Measurements from ENCODE around the gene GPR139. TPM values are rescaled to one million over a fixed set of nuclear protein-coding genes. Genes with fewer than 3 reads are reported as not detected.

Gene GPR139
- total RNA-seq (2013; cell fraction: nucleolus; rRNA removed) = not detected in 2 replicates
- total RNA-seq (2014; rRNA removed) = not detected in 2 replicates
- not detected in 2 replicates for total RNA-seq (2014; rRNA removed; fragmentation: Illumina TruSeq; extraction: Trizol)
- total RNA-seq (2021) = not detected in 2 replicates
- polyA plus RNA-seq (2011; ENCODE audit: low read depth) = not detected
- not detected in 2 replicates for polyA plus RNA-seq (2011; rRNA removed)
- not detected in 2 replicates for polyA plus RNA-seq (2011; cell fraction: cytosol; rRNA removed)
- polyA plus RNA-seq (2011; cell fraction: nucleus; rRNA removed) = not detected in 2 replicates
- polyA plus RNA-seq (2012) = not detected in 2 replicates
- polyA plus RNA-seq (2014; fragmentation: Illumina TruSeq; extraction: Trizol) = not detected in 2 replicates
- not detected for polyA plus RNA-seq (2014; fragmentation: Nextera tagmentation; extraction: Ambion mirVana)
- not detected in 2 replicates for polyA plus RNA-seq (2014; rRNA removed)
- polyA plus RNA-seq (2016; fragmentation: Nextera tagmentation; extraction: Ambion mirVana) = not detected
- not detected in 2 replicates for polyA minus RNA-seq (2011; rRNA and poly(A)+ RNA removed)
- polyA minus RNA-seq (2011; cell fraction: cytosol; rRNA and poly(A)+ RNA removed) = not detected in 2 replicates
- polyA minus RNA-seq (2011; cell fraction: nucleus; rRNA and poly(A)+ RNA removed) = not detected in 2 replicates
- not detected for Bru-seq, nascent RNA
- not detected for BruChase-seq, experiment 1, labeled RNA remaining after a 6-hour chase
- not detected for BruChase-seq, experiment 2, labeled RNA remaining after a 2-hour chase
- long read RNA-seq, experiment 1 = 0 reads
- long read RNA-seq, experiment 2 = 0 reads

DNA sequence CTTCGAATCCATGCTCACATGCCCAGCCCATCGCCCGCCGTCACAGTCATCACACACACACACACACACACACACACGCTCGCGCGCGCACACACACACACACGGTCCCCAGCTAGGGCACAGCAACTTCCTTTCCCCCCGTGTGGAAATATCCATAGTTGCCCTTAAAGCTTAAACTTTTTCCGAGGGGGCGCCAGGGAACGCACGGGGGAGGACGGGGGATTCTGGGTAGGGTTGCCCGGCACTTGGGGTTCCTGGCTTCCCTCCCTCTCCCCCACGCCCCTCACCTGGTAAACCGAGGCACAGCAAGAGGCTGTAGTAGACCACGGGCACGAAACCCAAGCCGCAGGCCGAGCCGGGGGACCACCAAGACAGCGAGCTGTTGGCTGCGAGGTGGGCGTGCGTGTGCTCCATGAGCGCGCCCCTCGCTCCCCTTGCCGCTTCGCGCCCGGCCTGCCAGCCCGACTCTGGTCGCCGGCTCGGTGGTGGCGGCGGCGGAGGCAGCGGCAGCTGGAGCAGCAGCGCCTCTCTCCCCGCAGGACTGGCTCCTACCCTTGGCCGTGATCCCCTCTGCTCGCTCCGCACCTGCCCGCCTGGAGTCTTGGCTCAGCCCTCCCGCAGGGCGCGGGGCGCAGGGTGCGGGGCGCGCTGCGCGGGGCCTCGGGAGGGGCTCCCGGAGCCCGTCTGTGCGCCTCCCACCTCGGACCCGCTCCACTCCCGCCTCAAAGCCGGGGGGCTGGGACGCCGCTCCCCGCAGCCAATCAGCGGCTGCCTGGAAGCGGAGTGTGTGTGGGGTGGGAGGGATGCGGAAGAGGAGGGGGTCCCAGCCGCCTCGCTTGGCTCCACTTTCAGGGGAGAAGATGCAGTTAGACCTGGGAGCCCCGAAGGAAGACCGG lies at the start of gene GPR139:
Gene GPR139, minus strand, starts transcription at position 688 of the 896 bp plus-strand sequence. Its CDS starts 274 bp downstream, at position 414.
- Histone ChIP-seq H3K79me2 (ENCODE audit: control insufficient read depth, insufficient read depth, low read length) (no peaks in the 10 kb centered on the region), H3K4me3 (no peak within 1 kb of the TSS), H3K9ac (ENCODE audit: control insufficient read depth, insufficient read depth, low read length) (no peak within 1 kb of the TSS), H2AFZ (ENCODE audit: control insufficient read depth, low read depth, low read length) (no peak within 1 kb of the TSS), H3K4me2 (ENCODE audit: control insufficient read depth, insufficient read depth) (no peak within 1 kb of the TSS), H3K4me1 (ENCODE audit: control insufficient read depth, insufficient read depth, low read length) (no peaks in the 10 kb centered on the region), H3K27me3 (replicated peaks in 1 of 2; ENCODE audit: control insufficient read depth in 2 of 2, insufficient read depth in 2 of 2, low read length in 1 of 2) (0 out of 4 replicates have a peak, but pooled peaks cover 0 to 1% of the 10 kb centered on the region in 2 experiments), H3K36me3 (ENCODE audit: control insufficient read depth in 2 of 2, insufficient read depth in 2 of 2, low read length in 1 of 2) (no peaks in the 10 kb centered on the region), H3K27ac (ENCODE audit: control insufficient read depth, insufficient read depth) (no peak within 1 kb of the TSS), H4K20me1 (ENCODE audit: control insufficient read depth, insufficient read depth) (no peaks in the 10 kb centered on the region), H3K9me3 (replicated peaks; ENCODE audit: control insufficient read depth, insufficient read depth, low read length) (no peaks in the 10 kb centered on the region)
- FAIRE-seq (no peak), ATAC-seq (no peak), DNase-seq (ENCODE audit: low read depth, low spot score) (no peak)
- CTCF ChIA-PET = no interaction called here
- WGBS (ENCODE audit: insufficient coverage, insufficient replicate concordance, low lambda C conversion rate, missing lambda C conversion rate) = 39% methylated on average over 52 of the region's 76 CpGs
- SMC1A ChIA-PET (ENCODE audit: uncharacterized antibody, unreplicated experiment) = no interaction called here
- intact Hi-C loops (cut with micrococcal nuclease; ENCODE audit: unreplicated experiment) (no loop called here), in situ Hi-C loops (cut with MboI) (no loop called here)
- no TSS peak for BruUV-seq (replicated peaks)
- RAD21 ChIA-PET (ENCODE audit: unreplicated experiment) = no interaction called here
- POLR2A ChIA-PET = no interaction called here
- no peak for TF ChIP-seq EP300 (IDR thresholded peaks at IDR 0.05; ENCODE audit: borderline replicate concordance in 1 of 2, control insufficient read depth in 1 of 2, low read depth in 2 of 2, low read length in 2 of 2)
- TF ChIP-seq SMARCA5 (IDR thresholded peaks at IDR 0.05) = no peak
- no peak for TF ChIP-seq TARDBP (IDR thresholded peaks at IDR 0.05; ENCODE audit: borderline replicate concordance)
- TF ChIP-seq, protein P1, sequence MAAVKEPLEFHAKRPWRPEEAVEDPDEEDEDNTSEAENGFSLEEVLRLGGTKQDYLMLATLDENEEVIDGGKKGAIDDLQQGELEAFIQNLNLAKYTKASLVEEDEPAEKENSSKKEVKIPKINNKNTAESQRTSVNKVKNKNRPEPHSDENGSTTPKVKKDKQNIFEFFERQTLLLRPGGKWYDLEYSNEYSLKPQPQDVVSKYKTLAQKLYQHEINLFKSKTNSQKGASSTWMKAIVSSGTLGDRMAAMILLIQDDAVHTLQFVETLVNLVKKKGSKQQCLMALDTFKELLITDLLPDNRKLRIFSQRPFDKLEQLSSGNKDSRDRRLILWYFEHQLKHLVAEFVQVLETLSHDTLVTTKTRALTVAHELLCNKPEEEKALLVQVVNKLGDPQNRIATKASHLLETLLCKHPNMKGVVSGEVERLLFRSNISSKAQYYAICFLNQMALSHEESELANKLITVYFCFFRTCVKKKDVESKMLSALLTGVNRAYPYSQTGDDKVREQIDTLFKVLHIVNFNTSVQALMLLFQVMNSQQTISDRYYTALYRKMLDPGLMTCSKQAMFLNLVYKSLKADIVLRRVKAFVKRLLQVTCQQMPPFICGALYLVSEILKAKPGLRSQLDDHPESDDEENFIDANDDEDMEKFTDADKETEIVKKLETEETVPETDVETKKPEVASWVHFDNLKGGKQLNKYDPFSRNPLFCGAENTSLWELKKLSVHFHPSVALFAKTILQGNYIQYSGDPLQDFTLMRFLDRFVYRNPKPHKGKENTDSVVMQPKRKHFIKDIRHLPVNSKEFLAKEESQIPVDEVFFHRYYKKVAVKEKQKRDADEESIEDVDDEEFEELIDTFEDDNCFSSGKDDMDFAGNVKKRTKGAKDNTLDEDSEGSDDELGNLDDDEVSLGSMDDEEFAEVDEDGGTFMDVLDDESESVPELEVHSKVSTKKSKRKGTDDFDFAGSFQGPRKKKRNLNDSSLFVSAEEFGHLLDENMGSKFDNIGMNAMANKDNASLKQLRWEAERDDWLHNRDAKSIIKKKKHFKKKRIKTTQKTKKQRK (IDR thresholded peaks at IDR 0.05; ENCODE audit: low read depth, low read length) = no peak
- TF ChIP-seq ZNF24 (IDR thresholded peaks at IDR 0.05) = no peak
- TF ChIP-seq MYC (IDR thresholded peaks at IDR 0.05; ENCODE audit: insufficient read depth, insufficient read length, insufficient replicate concordance, low read length, severe bottlenecking) = no peak
- no peak for TF ChIP-seq ETV6 (conservative IDR thresholded peaks at IDR 0.05 in 1 of 2, IDR thresholded peaks at IDR 0.05 in 1 of 2; ENCODE audit: borderline replicate concordance in 1 of 2, low read depth in 1 of 2)
- TF ChIP-seq ZNF622 (IDR thresholded peaks at IDR 0.05) = no peak
- no peak for TF ChIP-seq PML (IDR thresholded peaks at IDR 0.05; ENCODE audit: low read length)
- TF ChIP-seq FOS (IDR thresholded peaks at IDR 0.05; ENCODE audit: borderline replicate concordance, extremely low read depth, insufficient read length) = no peak

Data from GM12878 (cell line).